HepG2 (cell line): ENCODE data around the gene RNASE11. TPM values are rescaled to one million over a fixed set of nuclear protein-coding genes. Genes with fewer than 3 reads are reported as not detected.

Source experiments
- ATF2 ChIP-seq: sonication (generic); formaldehyde crosslinking; IDR thresholded peaks from 2 replicates; pipeline ENCODE4 v1.4.0; 2020; ENCODE audit warnings: missing genetic modification reagents
- DRAP1 ChIP-seq: IDR thresholded peaks from 2 replicates; pipeline ENCODE4 v1.6.1; 2016; ENCODE audit warnings: missing genetic modification reagents, missing compliant biosample characterization
- GABPA ChIP-seq, 2 experiments: IDR thresholded peaks; 2 replicates each; pipeline ENCODE4 v1.6.1; 2011 to 2016; ENCODE audit warnings: low read depth in 2 of 2, low read length in 1 of 2, missing biosample characterization in 1 of 2, missing genetic modification characterization in 1 of 2
- GLI4 ChIP-seq: sonication (generic); formaldehyde crosslinking; IDR thresholded peaks from 2 replicates; pipeline ENCODE4 v1.5.1; 2020; ENCODE audit warnings: missing genetic modification reagents, mild to moderate bottlenecking, moderate library complexity, borderline replicate concordance
- HIC2 ChIP-seq: sonication (generic); formaldehyde crosslinking; IDR thresholded peaks from 2 replicates; pipeline ENCODE4 v1.9.0; 2022; ENCODE audit warnings: low read depth, missing genetic modification reagents
- MTF2 ChIP-seq: sonication (generic); formaldehyde crosslinking; IDR thresholded peaks from 2 replicates; pipeline ENCODE4 v1.5.0; 2020; ENCODE audit warnings: missing genetic modification reagents, borderline replicate concordance
- POLR2AphosphoS2 ChIP-seq: IDR thresholded peaks from 2 replicates; pipeline ENCODE4 v1.6.1; 2011; ENCODE audit warnings: low read depth, low read length, improper control_type of control experiment
- RFXANK ChIP-seq: IDR thresholded peaks from 2 replicates; pipeline ENCODE4 v1.6.1; 2016
- SMAD3 ChIP-seq: sonication (generic); formaldehyde crosslinking; IDR thresholded peaks from 2 replicates; pipeline ENCODE4 v1.4.0; 2020; ENCODE audit warnings: missing genetic modification reagents
- SNAI1 ChIP-seq: sonication (generic); formaldehyde crosslinking; IDR thresholded peaks from 2 replicates; pipeline ENCODE4 v1.5.0; 2020; ENCODE audit warnings: mild to moderate bottlenecking, missing genetic modification reagents, borderline replicate concordance
- SSRP1 ChIP-seq: IDR thresholded peaks from 2 replicates; pipeline ENCODE4 v1.6.1; 2016; ENCODE audit warnings: control low read depth
- THAP7 ChIP-seq: sonication (generic); formaldehyde crosslinking; IDR thresholded peaks from 2 replicates; pipeline ENCODE4 v1.8.1; 2023; ENCODE audit warnings: mild to moderate bottlenecking, missing genetic modification reagents
- YEATS4 ChIP-seq: sonication (generic); formaldehyde crosslinking; IDR thresholded peaks from 2 replicates; pipeline ENCODE4 v1.4.0; 2020; ENCODE audit warnings: missing genetic modification reagents, borderline replicate concordance
- ZFP1 ChIP-seq: IDR thresholded peaks from 2 replicates; pipeline ENCODE4 v1.6.1; 2016
- ZKSCAN5 ChIP-seq: sonication (generic); formaldehyde crosslinking; IDR thresholded peaks from 2 replicates; pipeline ENCODE4 v1.5.1; 2020; ENCODE audit warnings: mild to moderate bottlenecking, missing genetic modification reagents
- ZNF274 ChIP-seq: sonication (generic); formaldehyde crosslinking; IDR thresholded peaks from 2 replicates; pipeline ENCODE4 v1.5.1; 2020; ENCODE audit warnings: mild to moderate bottlenecking, missing genetic modification reagents
- ZNF280D ChIP-seq: sonication (generic); formaldehyde crosslinking; IDR thresholded peaks from 2 replicates; pipeline ENCODE4 v1.5.1; 2020; ENCODE audit warnings: mild to moderate bottlenecking, missing genetic modification reagents
- ZNF34 ChIP-seq: sonication (generic); formaldehyde crosslinking; IDR thresholded peaks from 2 replicates; pipeline ENCODE4 v1.4.0; 2020; ENCODE audit warnings: mild to moderate bottlenecking, missing genetic modification reagents, borderline replicate concordance
- ZNF598 ChIP-seq: sonication (generic); formaldehyde crosslinking; IDR thresholded peaks from 2 replicates; pipeline ENCODE4 v1.5.1; 2020; ENCODE audit warnings: mild to moderate bottlenecking, missing genetic modification reagents, borderline replicate concordance
- ZSCAN9 ChIP-seq: IDR thresholded peaks from 2 replicates; pipeline ENCODE4 v1.6.1; 2016; ENCODE audit warnings: borderline replicate concordance
- polyA plus RNA-seq, 8 experiments: library from polyadenylated mRNA; depleted of rRNA in 3 of 8; stranded (reverse) in 7 of 8; unstranded in 1 of 8; fragments of >200 nt; fragmentation: Illumina TruSeq in 4 of 8; extraction: Trizol in 4 of 8; gene quantifications; 2 replicates each; pipeline versions ENCODE4 v1.2.1 to v1.2.3, GENCODE V29; 2011 to 2016; ENCODE audit warnings: low read depth in 4 of 8, missing spikeins in 1 of 8, mixed read lengths in 1 of 8; ENCODE audit not compliant: insufficient read depth in 1 of 8
- total RNA-seq, 5 experiments: library from RNA; depleted of rRNA; stranded (reverse); fragments of >200 nt; fragmentation: Illumina TruSeq; extraction: Trizol; gene quantifications; 2 replicates each; pipeline ENCODE4 v1.2.3, GENCODE V29; 2016; ENCODE audit warnings: low read depth in 1 of 5

Gene RNASE11
- total and polyA plus RNA-seq, 2 of the 13 experiments (the other 11 are each of a cell fraction or from before 2014, with no cell fraction given) = not detected

- TF ChIP-seq GLI4 (CRISPR knock-in tag) (no peak; the same call in 1 of the 2 replicates), ZNF280D (peak; percentile 94), THAP7 (CRISPR knock-in tag) (no peak), ZNF598 (CRISPR knock-in tag) (peak; percentile 97; the same call in 1 of the 2 replicates), HIC2 (CRISPR knock-in tag) (peak; percentile 66), ZSCAN9 (peak; percentile 89), ZFP1 (CRISPR knock-in tag) (no peak), ZNF34 (CRISPR knock-in tag) (no peak), ZNF274 (CRISPR knock-in tag) (peak; percentile 86; the same call in 1 of the 2 replicates), ZKSCAN5 (CRISPR knock-in tag) (no peak; the same call in 1 of the 2 replicates), SMAD3 (CRISPR knock-in tag) (peak; percentile 90), YEATS4 (CRISPR knock-in tag) (no peak; the same call in 1 of the 2 replicates), SNAI1 (CRISPR knock-in tag) (peak; percentile 83; the same call in 1 of the 2 replicates), GABPA (IDR thresholded peaks at IDR 0.05; ENCODE audit: low read depth, low read length) (no peak), GABPA (CRISPR knock-in tag; IDR thresholded peaks at IDR 0.05; ENCODE audit: low read depth) (peak; percentile 32; the same call in 1 of the 2 replicates), DRAP1 (CRISPR knock-in tag) (0 out of 2 replicates have a peak, but pooled peaks have one; percentile 35), SSRP1 (CRISPR knock-in tag) (peak; percentile 96), MTF2 (CRISPR knock-in tag) (no peak), RFXANK (CRISPR knock-in tag) (peak; percentile 88), ATF2 (peak; percentile 90), POLR2AphosphoS2 (no peak)
Observed at GRCh38 chr14:20613094-20614037, 25.6 kb upstream of the RNASE11 start (continued).
